HG03575 (cell line): ENCODE results near the gene RSPH1.

Experiments
- ATAC-seq: cut with Tn5 transposase; IDR thresholded peaks from one replicate; pipeline ENCODE4 v1.9.1; 2021; ENCODE audit not compliant: unreplicated experiment, insufficient number of reproducible peaks, low FRiP score; ENCODE audit errors: extremely low read depth

Gene RSPH1

GRCh38 chr21:42455754-42456440, 40.1 kb downstream of the RSPH1 start:
- ATAC-seq, result no peak

GRCh38 chr21:42455196-42455595, 40.8 kb downstream of the RSPH1 start:
- ATAC-seq, result no peak

- no peak for ATAC-seq
Observed at GRCh38 chr21:42454786-42455185, 41.2 kb downstream of the RSPH1 start.

- no peak for ATAC-seq
Observed at GRCh38 chr21:42453986-42454570, 41.9 kb downstream of the RSPH1 start.

GRCh38 chr21:42453224-42453985, 42.6 kb downstream of the RSPH1 start:
- no peak for ATAC-seq

GRCh38 chr21:42452401-42453223, 43.4 kb downstream of the RSPH1 start:
- ATAC-seq, result no peak

GRCh38 chr21:42451941-42452340, 44.1 kb downstream of the RSPH1 start:
- ATAC-seq, result no peak

GRCh38 chr21:42448686-42449085, 47.3 kb downstream of the RSPH1 start:
- no peak for ATAC-seq

- ATAC-seq, result no peak
Observed at GRCh38 chr21:42447732-42448131, 48.3 kb downstream of the RSPH1 start.

GRCh38 chr21:42447182-42447581, 48.8 kb downstream of the RSPH1 start:
- no peak for ATAC-seq

- ATAC-seq, result no peak
Observed at GRCh38 chr21:42446531-42446930, 49.5 kb downstream of the RSPH1 start.

- no peak for ATAC-seq
Observed at GRCh38 chr21:42445311-42445710, 50.7 kb downstream of the RSPH1 start.

- no peak for ATAC-seq
Observed at GRCh38 chr21:42444745-42445059, 51.3 kb downstream of the RSPH1 start.

GRCh38 chr21:42443876-42444744, 51.9 kb downstream of the RSPH1 start:
- no peak for ATAC-seq

- ATAC-seq, result no peak
Observed at GRCh38 chr21:42443181-42443785, 52.7 kb downstream of the RSPH1 start.

- no peak for ATAC-seq
Observed at GRCh38 chr21:42441963-42442362, 54.1 kb downstream of the RSPH1 start.

GRCh38 chr21:42440187-42440792, 55.7 kb downstream of the RSPH1 start:
- no peak for ATAC-seq
